ENCODE data around the gene HOXA7. TPM values are rescaled to one million over a fixed set of nuclear protein-coding genes. Genes with fewer than 3 reads are reported as not detected.

The HOXA7 gene
- total RNA-seq, 1 donor from 2014 or later = 17.9 TPM

- peak; percentile 94 for DNase-seq (ENCODE audit: low spot score in 2 of 2, unreplicated experiment in 2 of 2)
- Mint-ChIP-seq H3K27me3 (ENCODE audit: low read depth) (no peaks in the 10 kb centered on the region), H3K9me3 (no peaks in the 10 kb centered on the region), H3K4me3 (peak within 1 kb of the TSS; percentile 88), H3K36me3 (peaks cover 14% of the 10 kb centered on the region), H3K27ac (peak within 1 kb of the TSS; percentile 100), H3K4me1 (peaks cover 84% of the 10 kb centered on the region)
- TF ChIP-seq, protein P1, sequence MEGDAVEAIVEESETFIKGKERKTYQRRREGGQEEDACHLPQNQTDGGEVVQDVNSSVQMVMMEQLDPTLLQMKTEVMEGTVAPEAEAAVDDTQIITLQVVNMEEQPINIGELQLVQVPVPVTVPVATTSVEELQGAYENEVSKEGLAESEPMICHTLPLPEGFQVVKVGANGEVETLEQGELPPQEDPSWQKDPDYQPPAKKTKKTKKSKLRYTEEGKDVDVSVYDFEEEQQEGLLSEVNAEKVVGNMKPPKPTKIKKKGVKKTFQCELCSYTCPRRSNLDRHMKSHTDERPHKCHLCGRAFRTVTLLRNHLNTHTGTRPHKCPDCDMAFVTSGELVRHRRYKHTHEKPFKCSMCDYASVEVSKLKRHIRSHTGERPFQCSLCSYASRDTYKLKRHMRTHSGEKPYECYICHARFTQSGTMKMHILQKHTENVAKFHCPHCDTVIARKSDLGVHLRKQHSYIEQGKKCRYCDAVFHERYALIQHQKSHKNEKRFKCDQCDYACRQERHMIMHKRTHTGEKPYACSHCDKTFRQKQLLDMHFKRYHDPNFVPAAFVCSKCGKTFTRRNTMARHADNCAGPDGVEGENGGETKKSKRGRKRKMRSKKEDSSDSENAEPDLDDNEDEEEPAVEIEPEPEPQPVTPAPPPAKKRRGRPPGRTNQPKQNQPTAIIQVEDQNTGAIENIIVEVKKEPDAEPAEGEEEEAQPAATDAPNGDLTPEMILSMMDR (IDR thresholded peaks at IDR 0.05; ENCODE audit: unreplicated experiment) = no peak
These were observed 25.7 kb downstream of the HOXA7 start, which contains the start of gene HOXA4 for GRCh38 chr7:27130540-27131389. Gene HOXA4, minus strand, starts transcription at chr7:27130757. Its CDS starts 24 bp downstream, at chr7:27130733.

GRCh38 chr7:27129729-27130539 is 26.5 kb downstream of the HOXA7 start:
- no peaks in the 10 kb centered on the region for H3K27me3 Mint-ChIP-seq (ENCODE audit: low read depth)
- peaks cover 84% of the 10 kb centered on the region for H3K4me1 Mint-ChIP-seq
- H3K27ac Mint-ChIP-seq = peak overlapping the region; percentile 100
- TF ChIP-seq, protein P1 (IDR thresholded peaks at IDR 0.05; ENCODE audit: unreplicated experiment) = no peak
- H3K4me3 Mint-ChIP-seq = peak overlapping the region; percentile 88
- peaks cover 14% of the 10 kb centered on the region for H3K36me3 Mint-ChIP-seq
- DNase-seq (ENCODE audit: low spot score in 2 of 2, unreplicated experiment in 2 of 2) = peak in 1 of 2 experiments; percentile 64
- H3K9me3 Mint-ChIP-seq = no peaks in the 10 kb centered on the region

GRCh38 chr7:27128776-27129728 is 27.4 kb downstream of the HOXA7 start:
- DNase-seq (ENCODE audit: low spot score in 2 of 2, unreplicated experiment in 2 of 2) = peak in 1 of 2 experiments; percentile 49
- H3K4me3 Mint-ChIP-seq = peak overlapping the region; percentile 88
- peaks cover 21% of the 10 kb centered on the region for H3K36me3 Mint-ChIP-seq
- TF ChIP-seq, protein P1 (IDR thresholded peaks at IDR 0.05; ENCODE audit: unreplicated experiment) = no peak
- peaks cover 84% of the 10 kb centered on the region for H3K4me1 Mint-ChIP-seq
- no peaks in the 10 kb centered on the region for H3K27me3 Mint-ChIP-seq (ENCODE audit: low read depth)
- H3K9me3 Mint-ChIP-seq = no peaks in the 10 kb centered on the region
- peak overlapping the region; percentile 100 for H3K27ac Mint-ChIP-seq

DNA sequence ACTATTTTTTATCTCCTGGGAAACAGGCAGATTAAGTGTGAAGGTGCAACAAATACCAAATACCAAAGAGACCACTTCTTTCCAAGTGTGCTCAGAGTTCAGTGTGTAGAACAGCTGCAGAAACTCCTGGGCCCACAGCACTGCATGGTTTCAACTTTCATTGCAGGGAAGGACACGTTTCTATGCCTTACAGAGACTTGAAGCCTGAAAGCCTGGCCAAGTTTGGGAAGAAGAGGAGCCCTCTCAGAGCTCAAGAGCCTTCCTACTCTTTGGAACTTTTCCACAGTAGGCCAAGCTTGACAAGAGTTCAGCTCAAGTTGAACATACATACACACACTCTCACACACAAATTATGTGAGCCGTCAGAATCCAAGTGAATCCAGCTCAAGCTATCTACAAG is 28.4 kb downstream of the HOXA7 start:
- TF ChIP-seq, protein P1 (IDR thresholded peaks at IDR 0.05; ENCODE audit: unreplicated experiment) = no peak
- peak overlapping the region; percentile 88 for H3K4me3 Mint-ChIP-seq
- peak overlapping the region; percentile 100 for H3K27ac Mint-ChIP-seq
- H3K9me3 Mint-ChIP-seq = no peaks in the 10 kb centered on the region
- peaks cover 24% of the 10 kb centered on the region for H3K36me3 Mint-ChIP-seq
- peaks cover 84% of the 10 kb centered on the region for H3K4me1 Mint-ChIP-seq
- no peak for DNase-seq (ENCODE audit: low spot score in 2 of 2, unreplicated experiment in 2 of 2)
- H3K27me3 Mint-ChIP-seq (ENCODE audit: low read depth) = no peaks in the 10 kb centered on the region
